Renal cortex interstitium (tissue), 15 donors: ENCODE results near the gene IL20RB. TPM values are rescaled to one million over a fixed set of nuclear protein-coding genes. Genes with fewer than 3 reads are reported as not detected.
A peak's percentile ranks its signal among the peaks of the same experiment; 100 is the strongest.

Experiments used
- DNase-seq, 11 donors: peaks; one replicate each; pipeline ENCODE4 v3.0.0-alpha.2; 2013; ENCODE audit warnings: low read depth in 9 of 11, low spot score in 4 of 11; ENCODE audit errors: extremely low read depth in 1 of 11
- long read RNA-seq, 16 experiments: transcript quantifications; one replicate each; lab custom pipeline, GENCODE V29; 2026
- polyA plus RNA-seq, 3 donors: library from polyadenylated mRNA; unstranded; fragments of 120-200 nt; gene quantifications; one replicate each; pipeline ENCODE4 v1.2.1, GENCODE V29; 2013; ENCODE audit not compliant: insufficient read length in 3 of 3

IL20RB gene
- polyA plus RNA-seq = under 1 TPM; 0.30 to 0.56 (median 0.48) TPM
- long read RNA-seq, donor 1 = 0 reads
- long read RNA-seq, donor 2 = 0 reads
- long read RNA-seq, donor 3 = 0 reads
- long read RNA-seq, donor 4 = 0 reads
- long read RNA-seq, donor 5 = 0 reads
- long read RNA-seq, donor 6 = 0 reads
- long read RNA-seq, donor 7 = 0 reads
- long read RNA-seq, donor 8 = 0 reads
- long read RNA-seq, donor 9 = 0 reads
- long read RNA-seq, donor 10 = 0 reads
- long read RNA-seq, donor 11 = 0 reads
- long read RNA-seq, donor 12 = 0 reads
- long read RNA-seq, donor 13 = 0 reads
- long read RNA-seq, donor 14 = 0 reads
- long read RNA-seq, donor 15 = 0 reads
- long read RNA-seq, donor 16 = 0 reads

DNA sequence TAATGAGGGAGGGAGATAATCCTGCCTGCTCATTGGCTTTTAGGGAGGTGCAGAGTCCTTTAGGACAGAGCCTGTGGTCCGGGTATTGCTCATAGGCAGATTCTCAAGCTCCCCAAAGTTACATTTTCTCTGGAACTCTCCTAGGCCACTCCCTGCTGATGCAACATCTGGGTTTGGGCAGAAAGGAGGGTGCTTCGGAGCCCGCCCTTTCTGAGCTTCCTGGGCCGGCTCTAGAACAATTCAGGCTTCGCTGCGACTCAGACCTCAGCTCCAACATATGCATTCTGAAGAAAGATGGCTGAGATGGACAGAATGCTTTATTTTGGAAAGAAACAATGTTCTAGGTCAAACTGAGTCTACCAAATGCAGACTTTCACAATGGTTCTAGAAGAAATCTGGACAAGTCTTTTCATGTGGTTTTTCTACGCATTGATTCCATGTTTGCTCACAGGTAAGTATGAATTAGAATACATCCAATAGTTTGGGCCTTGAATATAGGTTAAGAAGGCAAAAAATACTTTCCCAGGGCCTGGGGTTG lies at the start of gene IL20RB:
IL20RB (plus strand) TSS at position 233 of the 538 bp plus-strand sequence; CDS start at position 364, 131 bp downstream.
- DNase-seq = no peak

DNA sequence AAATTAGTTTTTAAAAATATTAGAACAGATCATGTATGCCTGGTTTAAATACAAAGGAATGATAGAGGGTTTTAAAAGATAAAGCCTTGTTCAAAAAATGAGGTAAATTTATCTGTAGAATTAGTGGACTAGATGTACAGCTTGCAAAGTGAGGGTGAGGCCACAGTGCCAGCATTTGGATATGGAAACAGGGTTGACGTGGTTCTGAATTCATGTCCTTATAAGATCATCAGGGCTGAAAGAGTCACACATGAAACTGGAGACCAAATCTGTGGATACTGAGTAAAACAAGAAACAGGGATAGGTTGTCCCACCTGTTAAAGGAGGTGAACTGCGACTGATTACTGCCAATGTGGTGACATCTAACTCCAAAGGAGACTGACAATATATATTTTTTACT lies 49.5 kb upstream of the IL20RB start:
- DNase-seq = no peak

DNA sequence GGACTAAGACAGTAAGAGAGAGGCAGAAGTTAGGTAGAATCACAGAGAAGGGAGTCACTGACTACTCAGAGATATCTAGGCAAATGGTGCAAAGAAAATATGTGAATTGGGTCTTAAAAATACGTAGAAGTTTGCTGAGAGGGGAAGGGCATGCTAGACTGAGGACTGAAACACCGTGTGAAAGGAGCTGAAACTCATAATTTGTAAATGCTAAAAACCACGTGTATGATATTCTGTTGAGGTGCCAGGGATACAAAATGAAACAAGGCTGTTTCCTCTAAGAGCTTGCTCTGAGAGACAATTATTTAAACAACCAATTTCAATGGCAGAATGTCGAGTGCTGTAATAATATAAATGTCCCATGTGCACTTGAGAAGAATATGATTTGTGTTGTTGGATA lies 48.6 kb upstream of the IL20RB start:
- no peak for DNase-seq

DNA sequence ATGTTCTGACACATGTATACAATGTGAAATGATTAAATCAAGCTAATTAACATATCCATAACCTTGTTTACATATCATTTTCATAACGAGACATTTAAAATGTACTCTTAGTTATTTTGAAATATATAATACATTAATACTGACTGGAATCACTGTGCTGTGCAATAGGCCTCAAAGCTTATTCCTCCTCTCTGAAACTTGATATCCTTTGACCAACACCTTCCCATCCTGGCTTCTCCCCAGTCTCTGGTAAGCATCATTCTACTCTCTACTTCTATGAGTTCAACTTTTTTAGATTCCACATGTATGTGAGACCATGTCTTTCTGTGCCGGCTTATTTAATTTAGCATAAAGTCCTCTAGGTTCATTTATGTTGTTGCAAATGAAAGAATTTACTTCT lies 47.1 kb upstream of the IL20RB start:
- DNase-seq = no peak

DNA sequence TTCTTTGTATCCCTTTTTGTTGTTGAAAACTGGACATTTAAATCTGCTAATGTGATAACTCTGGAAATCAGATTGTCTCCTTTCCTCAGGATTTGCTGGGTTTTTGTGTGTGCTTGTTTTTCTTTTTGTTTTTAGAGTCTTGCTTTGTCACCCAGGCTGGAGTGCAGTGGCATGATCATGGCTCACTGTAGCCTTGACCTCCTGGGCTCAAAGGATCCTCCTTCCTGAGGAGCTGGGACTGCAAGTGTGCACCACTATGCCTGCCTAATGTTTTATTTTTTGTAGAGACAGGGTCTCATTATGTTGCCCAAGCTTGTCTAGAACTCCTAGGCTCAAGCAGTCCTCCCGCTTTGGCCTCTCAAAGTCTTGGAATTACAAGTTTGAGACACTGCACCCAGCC lies 44.6 kb upstream of the IL20RB start:
- no peak for DNase-seq

DNA sequence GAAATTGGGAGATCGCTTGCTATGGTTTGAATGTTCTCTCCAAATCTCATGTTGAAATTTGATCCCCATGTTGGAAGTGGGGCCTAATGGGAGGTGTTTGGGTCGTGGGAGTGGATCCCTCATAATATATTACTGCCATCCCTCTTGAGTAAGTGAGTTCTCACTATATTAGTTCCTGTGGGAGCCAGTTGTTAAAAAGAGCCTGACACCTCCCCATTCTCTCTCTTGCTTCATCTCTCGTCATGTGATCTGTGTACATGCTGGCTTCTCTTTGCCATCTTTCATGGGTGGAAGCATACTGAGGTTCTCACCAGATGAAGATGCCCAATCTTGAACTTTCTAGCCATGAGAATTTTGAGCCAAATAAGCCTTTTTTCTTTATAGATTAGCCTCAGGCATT lies 43.0 kb upstream of the IL20RB start:
- no peak for DNase-seq

GRCh38 chr3:136916223-136916622 lies 41.6 kb upstream of the IL20RB start:
- DNase-seq = no peak

DNA sequence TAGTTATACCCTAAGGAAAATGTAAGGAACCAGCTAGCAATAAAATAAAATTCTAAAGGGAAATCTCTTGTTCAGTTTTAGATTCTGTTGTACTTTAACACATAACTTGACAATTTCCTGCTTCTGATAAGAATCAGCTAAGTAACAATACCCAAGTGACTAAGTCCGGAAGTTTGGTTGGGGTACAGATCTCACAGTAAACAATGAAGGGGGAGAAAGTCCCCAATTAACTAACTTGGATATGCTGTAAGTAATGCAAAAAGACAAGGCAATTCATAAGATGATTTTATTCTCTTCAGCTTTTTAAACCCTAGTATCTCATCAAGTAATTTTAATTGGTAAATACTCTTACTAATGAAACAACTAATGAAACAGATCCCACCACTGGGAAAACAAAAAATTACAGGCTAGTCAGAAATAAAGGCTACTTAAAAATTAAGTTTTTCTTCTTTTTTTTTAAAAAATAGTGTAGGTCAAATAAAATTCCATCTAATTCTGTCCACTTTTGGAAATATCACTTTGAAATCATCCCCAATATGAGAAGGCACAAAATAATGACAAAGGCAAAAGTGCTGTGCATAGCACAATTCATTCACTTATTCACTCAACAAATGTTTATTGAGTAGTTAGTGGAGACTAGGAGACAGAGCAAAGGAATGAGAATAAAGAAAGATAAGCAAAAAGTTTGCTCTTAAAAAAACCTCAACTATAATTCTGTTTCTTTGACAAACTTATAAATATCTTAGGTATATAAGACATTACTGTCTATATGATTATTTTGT lies 37.8 kb upstream of the IL20RB start:
- DNase-seq = no peak

DNA sequence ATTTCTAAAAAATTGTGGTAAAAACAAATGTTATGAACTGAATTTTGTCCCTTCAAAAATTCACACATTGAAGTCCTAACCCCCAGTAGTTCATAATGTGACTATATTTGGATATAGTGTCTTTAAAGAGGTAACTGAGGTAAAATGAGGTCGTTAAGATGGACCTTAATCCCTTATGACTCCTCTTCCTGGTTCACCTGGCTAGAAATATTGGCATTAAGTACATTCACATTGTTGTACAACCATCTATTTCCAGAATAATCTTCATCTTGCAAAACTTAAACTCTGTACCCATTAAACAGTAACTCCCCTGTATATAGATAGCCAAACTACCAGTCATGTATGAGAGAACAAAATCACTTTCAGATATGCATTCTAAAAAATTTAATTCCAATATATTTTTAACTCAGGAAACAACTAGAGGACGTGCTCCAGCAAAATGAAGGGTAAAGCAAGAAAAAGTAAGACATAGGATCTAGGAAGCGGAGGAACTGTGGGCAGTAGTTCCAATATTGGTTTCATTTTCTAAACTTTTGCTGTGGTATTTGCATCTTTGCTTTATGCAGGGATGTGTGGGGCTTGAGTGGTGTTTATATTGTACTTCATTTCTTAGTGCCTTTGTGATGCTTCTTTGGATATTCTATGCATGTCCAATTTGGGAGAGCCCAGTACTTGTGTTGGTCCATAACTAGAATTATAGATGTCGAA lies 36.7 kb upstream of the IL20RB start:
- no peak for DNase-seq

GRCh38 chr3:136925425-136926190 lies 32.2 kb upstream of the IL20RB start:
- DNase-seq = no peak

GRCh38 chr3:136928240-136928639 lies 29.5 kb upstream of the IL20RB start:
- no peak for DNase-seq

GRCh38 chr3:136929977-136930670 lies 27.7 kb upstream of the IL20RB start:
- DNase-seq = peak in 1 of 11 donors; percentile 9

DNA sequence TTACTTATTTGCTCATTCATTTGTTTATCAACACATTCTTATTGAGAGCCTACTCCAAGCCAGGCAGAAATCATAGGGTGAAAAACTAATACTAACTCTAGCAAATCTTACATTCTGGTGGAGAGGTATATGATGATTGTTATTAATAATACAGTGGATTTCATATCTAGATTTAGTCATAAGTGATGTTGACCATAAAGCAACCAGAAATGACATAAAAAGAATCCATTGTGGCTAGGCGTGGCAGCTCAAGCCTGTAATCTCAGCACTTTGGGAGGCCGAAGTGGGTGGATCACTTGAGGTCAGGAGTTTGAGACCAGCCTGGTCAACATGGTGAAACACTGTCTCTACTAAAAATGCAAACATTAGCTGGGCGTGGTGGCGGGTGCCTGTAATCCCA lies 26.2 kb upstream of the IL20RB start:
- DNase-seq = no peak

- no peak for DNase-seq
These were observed 25.3 kb upstream of the IL20RB start for GRCh38 chr3:136932523-136932922.

- DNase-seq = no peak
These were observed 24.6 kb upstream of the IL20RB start for GRCh38 chr3:136932978-136933772.

DNA sequence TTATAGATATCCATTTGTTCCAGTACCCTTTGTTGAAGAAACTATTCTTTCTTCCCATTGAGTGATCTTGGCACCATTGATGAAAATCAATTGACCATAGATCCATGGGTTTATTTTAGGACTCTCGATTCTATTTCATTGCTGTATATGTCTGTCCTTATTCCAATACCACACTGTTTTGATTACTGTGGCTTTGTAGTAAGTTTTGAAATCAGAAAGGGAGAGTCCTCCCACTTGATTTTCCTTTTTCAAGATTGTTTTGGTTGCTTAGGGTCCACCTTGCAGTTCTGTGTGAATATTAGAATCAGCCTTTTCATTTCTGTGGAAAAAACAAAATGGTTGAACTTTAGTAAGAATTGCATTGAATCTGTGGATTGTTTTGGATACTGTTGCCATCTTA lies 20.6 kb upstream of the IL20RB start:
- DNase-seq = no peak

DNA sequence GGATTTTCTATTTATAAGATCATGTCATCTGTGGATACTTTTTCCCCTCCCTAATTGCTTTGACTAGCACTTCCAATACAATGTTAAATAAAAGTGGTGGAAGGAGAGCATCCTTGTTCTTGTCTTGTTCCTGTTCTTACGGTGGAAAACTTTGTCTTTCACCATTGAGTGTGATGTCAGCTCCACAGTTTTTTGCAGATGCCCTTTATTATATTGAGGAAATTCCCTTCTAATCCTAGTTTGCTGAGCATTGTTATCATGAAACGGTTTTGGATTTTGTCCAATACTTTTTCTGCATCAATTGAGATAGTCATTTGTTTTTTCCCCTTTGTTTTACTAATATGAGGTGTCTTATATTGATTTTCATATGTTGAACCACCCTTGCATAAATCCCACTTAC lies 19.9 kb upstream of the IL20RB start:
- no peak for DNase-seq

- no peak for DNase-seq
These were observed 19.4 kb upstream of the IL20RB start for GRCh38 chr3:136938334-136938733.
